Measurements from ENCODE around the gene EXOC2. TPM values are rescaled to one million over a fixed set of nuclear protein-coding genes. Genes with fewer than 3 reads are reported as not detected.
A peak's percentile ranks its signal among the peaks of the same experiment; 100 is the strongest.

EXOC2 gene
- total RNA-seq, 1 donor from 2014 or later, result 11.4 TPM

DNA sequence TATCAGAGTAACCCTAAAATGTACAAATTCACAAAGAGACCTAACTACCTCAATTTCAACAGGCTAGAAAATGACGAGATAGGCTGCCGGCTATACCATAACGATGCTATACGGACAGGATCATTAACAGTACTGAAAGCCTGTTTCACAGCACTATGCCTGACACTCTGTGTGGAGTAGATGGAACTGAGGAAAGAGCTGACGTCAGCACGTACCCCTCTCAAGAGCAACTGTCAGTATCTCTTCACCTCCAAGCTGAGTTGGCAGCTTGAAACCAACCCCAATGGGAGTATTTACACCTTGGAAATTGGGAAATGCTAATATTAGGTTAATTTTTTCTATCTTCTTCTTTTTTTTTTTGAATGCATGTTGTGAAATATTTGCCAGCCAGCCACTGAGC, 89.7 kb downstream of the EXOC2 start:
- H3K4me1 ChIP-seq, result no peaks in the 10 kb centered on the region
- peaks cover 6 to 8% of the 10 kb centered on the region in 2 donors for H3K36me3 ChIP-seq
- DNase-seq (ENCODE audit: low spot score in 2 of 2), result no peak
- intact Hi-C loops (cut with DNase I), result no loop called here
- TF ChIP-seq, protein P1, sequence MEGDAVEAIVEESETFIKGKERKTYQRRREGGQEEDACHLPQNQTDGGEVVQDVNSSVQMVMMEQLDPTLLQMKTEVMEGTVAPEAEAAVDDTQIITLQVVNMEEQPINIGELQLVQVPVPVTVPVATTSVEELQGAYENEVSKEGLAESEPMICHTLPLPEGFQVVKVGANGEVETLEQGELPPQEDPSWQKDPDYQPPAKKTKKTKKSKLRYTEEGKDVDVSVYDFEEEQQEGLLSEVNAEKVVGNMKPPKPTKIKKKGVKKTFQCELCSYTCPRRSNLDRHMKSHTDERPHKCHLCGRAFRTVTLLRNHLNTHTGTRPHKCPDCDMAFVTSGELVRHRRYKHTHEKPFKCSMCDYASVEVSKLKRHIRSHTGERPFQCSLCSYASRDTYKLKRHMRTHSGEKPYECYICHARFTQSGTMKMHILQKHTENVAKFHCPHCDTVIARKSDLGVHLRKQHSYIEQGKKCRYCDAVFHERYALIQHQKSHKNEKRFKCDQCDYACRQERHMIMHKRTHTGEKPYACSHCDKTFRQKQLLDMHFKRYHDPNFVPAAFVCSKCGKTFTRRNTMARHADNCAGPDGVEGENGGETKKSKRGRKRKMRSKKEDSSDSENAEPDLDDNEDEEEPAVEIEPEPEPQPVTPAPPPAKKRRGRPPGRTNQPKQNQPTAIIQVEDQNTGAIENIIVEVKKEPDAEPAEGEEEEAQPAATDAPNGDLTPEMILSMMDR (IDR thresholded peaks at IDR 0.05), result no peak
- H3K9me3 ChIP-seq, result no peaks in the 10 kb centered on the region
- H3K27ac ChIP-seq, result no peak overlapping the region
- no peak overlapping the region for H3K4me3 ChIP-seq
- no peaks in the 10 kb centered on the region for H3K27me3 ChIP-seq

DNA sequence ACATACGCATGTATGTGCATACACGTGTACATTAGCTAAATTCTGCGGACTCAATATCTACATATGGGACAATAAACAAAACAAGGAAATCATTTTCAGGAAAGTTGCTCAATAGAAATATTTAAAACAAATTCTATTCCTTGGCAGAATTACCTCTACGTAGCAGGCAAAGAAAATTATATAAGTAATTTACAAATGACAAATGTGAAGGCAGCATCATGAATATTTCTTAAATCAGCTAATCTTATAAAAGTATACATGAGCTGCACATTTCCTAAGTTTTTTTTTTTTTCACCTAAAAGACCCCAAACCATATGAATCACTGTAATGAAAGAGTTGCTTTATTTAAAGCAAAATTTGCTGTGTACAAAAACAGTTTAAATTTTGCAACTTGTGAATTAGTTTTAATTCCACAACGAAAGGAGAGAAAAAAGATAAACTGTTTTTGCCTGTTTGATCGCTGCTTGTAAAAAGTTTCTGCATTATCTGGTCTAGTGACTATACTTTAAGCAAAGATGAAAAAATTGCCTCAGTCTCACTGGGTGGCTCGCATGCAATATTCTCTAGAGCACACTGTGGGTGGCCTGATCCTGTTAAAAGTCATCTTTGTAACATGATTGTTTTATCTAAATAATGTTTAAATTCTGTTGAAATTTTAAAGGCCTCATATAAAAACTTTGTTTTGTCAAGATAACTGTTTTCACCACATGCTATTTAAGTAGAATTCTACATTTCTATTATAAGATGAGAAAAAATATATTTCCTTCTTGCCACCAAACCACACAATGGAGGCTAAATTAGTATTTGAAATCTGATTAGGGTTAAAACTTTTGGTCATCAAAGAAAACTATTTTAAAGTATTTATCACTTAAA, 93.1 kb downstream of the EXOC2 start:
- Histone ChIP-seq H3K27ac (no peak overlapping the region), H3K9me3 (no peaks in the 10 kb centered on the region), H3K27me3 (no peaks in the 10 kb centered on the region), H3K36me3 (peaks cover 4 to 10% of the 10 kb centered on the region in 2 donors), H3K4me1 (no peaks in the 10 kb centered on the region), H3K4me3 (no peak overlapping the region)
- no peak for DNase-seq (ENCODE audit: low spot score in 2 of 2)
- TF ChIP-seq, protein P1 (IDR thresholded peaks at IDR 0.05), result no peak
- intact Hi-C loops (cut with DNase I), result no loop called here

DNA sequence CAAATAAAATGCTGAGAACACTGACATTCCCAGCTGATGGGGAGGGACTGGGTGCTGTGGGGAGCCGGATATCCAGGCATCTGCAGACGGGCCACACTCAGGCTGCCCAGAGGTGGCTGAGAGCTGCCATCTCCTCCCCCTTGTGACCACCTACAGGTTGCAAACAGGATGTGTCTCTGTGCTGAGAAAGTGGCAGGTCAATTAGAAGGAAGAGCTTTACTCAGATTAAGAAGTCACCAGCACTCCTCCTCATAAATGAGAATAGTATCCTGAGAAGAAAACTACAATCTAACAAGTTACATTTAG, 99.1 kb downstream of the EXOC2 start:
- DNase-seq (ENCODE audit: low spot score in 2 of 2), result no peak
- no peak overlapping the region for H3K27ac ChIP-seq
- intact Hi-C loops (cut with DNase I), result loop anchor here (2.0 to 5.0 kb wide), 2 partner anchors 803 to 843 kb away; no protein-coding TSS in a partner anchor

DNA sequence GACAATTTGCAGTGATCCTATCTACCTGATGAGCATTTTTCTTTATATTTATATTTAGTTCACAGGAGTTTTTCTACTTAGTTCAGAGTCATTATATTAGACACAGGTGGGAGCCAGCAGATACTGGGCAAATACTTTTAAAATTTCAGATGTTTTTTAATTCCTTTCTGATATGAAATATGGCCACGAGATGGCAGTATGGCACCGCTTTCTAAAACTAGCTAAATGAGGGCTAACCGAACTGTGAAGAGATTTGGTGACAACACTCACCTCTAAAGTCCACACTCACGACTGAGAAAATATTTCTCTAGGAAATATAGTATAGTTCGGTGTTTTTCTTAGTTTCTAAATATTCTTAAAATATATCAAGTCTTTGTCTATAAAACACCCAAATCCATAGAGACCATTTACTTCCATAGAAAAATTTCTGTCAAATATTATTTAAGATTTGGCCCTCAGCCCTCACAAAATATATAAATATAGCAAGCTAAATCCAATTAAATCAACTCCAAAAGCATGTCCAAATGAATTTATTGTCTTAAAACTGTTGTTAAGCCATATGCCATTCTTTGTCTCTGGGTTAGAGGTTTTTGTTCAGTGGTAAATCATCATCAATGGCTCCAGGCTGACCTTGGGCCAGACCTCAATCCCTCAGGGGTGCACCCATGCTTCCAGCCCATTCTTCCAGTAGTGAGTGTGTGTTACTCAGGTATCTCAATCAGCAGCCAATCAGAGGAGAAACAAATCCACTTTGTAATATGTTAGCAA, 99.6 kb downstream of the EXOC2 start:
- TF ChIP-seq, protein P1 (IDR thresholded peaks at IDR 0.05), result peak in 2 of 3 experiments; percentile 58 to 70
- Histone ChIP-seq H3K36me3 (peaks cover 10 to 26% of the 10 kb centered on the region in 2 donors), H3K4me1 (no peaks in the 10 kb centered on the region), H3K27ac (no peak overlapping the region), H3K9me3 (no peaks in the 10 kb centered on the region), H3K4me3 (no peak overlapping the region), H3K27me3 (no peaks in the 10 kb centered on the region)
- intact Hi-C loops (cut with DNase I), result loop anchor here (5.0 kb wide), 1 partner anchor 804 kb away; no protein-coding TSS in a partner anchor
- no peak for DNase-seq (ENCODE audit: low spot score in 2 of 2)

More for the DNA sequence above, 99.1 kb downstream of the EXOC2 start:
- H3K9me3 ChIP-seq, result no peaks in the 10 kb centered on the region
- H3K27me3 ChIP-seq, result no peaks in the 10 kb centered on the region
- H3K36me3 ChIP-seq, result peaks cover 10 to 26% of the 10 kb centered on the region in 2 donors
- TF ChIP-seq, protein P1 (IDR thresholded peaks at IDR 0.05), result no peak
- H3K4me3 ChIP-seq, result no peak overlapping the region
- H3K4me1 ChIP-seq, result no peaks in the 10 kb centered on the region

DNA sequence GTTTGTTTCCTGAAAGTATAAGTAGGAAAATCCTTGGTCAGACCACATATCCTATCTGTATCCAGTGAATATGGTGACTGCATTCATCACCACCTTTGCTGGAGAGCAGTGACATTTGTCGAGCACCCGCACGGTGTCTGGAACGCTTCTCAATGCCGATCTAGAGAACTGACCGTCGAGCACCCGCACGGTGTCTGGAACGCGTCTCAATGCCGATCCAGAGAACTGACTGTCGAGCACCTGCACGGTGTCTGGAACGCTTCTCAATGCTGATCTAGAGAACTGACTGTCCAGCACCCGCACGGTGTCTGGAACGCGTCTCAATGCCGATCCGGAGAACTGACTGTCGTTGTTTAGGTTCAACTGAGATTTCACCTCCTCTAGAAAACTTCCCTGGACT, 103.8 kb downstream of the EXOC2 start:
- Histone ChIP-seq H3K4me1 (no peaks in the 10 kb centered on the region), H3K36me3 (peaks cover 6 to 15% of the 10 kb centered on the region in 2 donors), H3K4me3 (no peak overlapping the region), H3K9me3 (no peaks in the 10 kb centered on the region), H3K27ac (no peak overlapping the region), H3K27me3 (no peaks in the 10 kb centered on the region)
- intact Hi-C loops (cut with DNase I), result no loop called here
- DNase-seq (ENCODE audit: low spot score in 2 of 2), result no peak
- TF ChIP-seq, protein P1 (IDR thresholded peaks at IDR 0.05), result no peak
